GM12878 (cell line): Measurements from ENCODE around the gene TOLLIP. TPM values are rescaled to one million over a fixed set of nuclear protein-coding genes. Genes with fewer than 3 reads are reported as not detected.

Experiments
- ATAC-seq: fragments of 200-7000 bp; cut with Tn5 transposase; 3 replicates; pipeline ENCODE4 v1.9.1; 2020; ENCODE audit warnings: mild to moderate bottlenecking, moderate library complexity
- BruUV-seq: library from RNA; stranded (reverse); fragments of 400-500 nt; replicated peaks from 2 replicates; lab custom pipeline; 2021; lab: Mats Ljungman, UMichigan
- CTCF ChIA-PET: fragments of 300-600 bp; sonication (Branson Sonifier 250); formaldehyde crosslinking; extraction: SDS; loops from one replicate; lab custom pipeline; 2021; ENCODE audit warnings: inconsistent platforms; lab: Yijun Ruan, JAX
- POLR2A ChIA-PET: fragments of 350-600 bp; formaldehyde crosslinking; extraction: SDS; loops from one replicate; lab custom pipeline; 2021; ENCODE audit warnings: inconsistent platforms; lab: Charles Lee
- RAD21 ChIA-PET: fragments of 300-600 bp; sonication (Branson Sonifier 250); formaldehyde crosslinking; loops from one replicate; lab custom pipeline; 2023; ENCODE audit warnings: antibody characterized with exemption; ENCODE audit not compliant: unreplicated experiment; lab: Charles Lee
- SMC1A ChIA-PET: fragments of 300-600 bp; sonication (Branson Sonifier 250); formaldehyde crosslinking; loops from one replicate; lab custom pipeline; 2023; ENCODE audit not compliant: unreplicated experiment, uncharacterized antibody; lab: Charles Lee
- DNase-seq: peaks from one replicate; pipeline ENCODE4 v3.0.0-alpha.2; 2011; ENCODE audit warnings: low read depth, low spot score
- FAIRE-seq: peaks from 3 replicates; lab custom pipeline; 2011; peaks lifted over from hg19 to GRCh38; lab: Jason Lieb, UNC
- H2AFZ ChIP-seq: 2 replicates; pipeline ENCODE4 v1.6.0; 2011; ENCODE audit warnings: low read depth, low read length, control low read depth; ENCODE audit not compliant: control insufficient read depth
- H3K27ac ChIP-seq: 2 replicates; pipeline ENCODE4 v1.5.1; 2011; ENCODE audit warnings: control low read depth; ENCODE audit not compliant: control insufficient read depth, insufficient read depth
- H3K27me3 ChIP-seq, 2 experiments: replicated peaks in 1 of 2; 2 replicates each; pipeline versions ENCODE4 v1.6.0 to v1.6.1; 2011; ENCODE audit warnings: low read length in 1 of 2; ENCODE audit not compliant: control insufficient read depth in 2 of 2, insufficient read depth in 2 of 2
- H3K36me3 ChIP-seq, 2 experiments: 2 replicates each; pipeline ENCODE4 v1.5.1; 2011; ENCODE audit warnings: low read length in 1 of 2; ENCODE audit not compliant: control insufficient read depth in 2 of 2, insufficient read depth in 2 of 2
- H3K4me1 ChIP-seq: 2 replicates; pipeline ENCODE4 v1.6.1; 2011; ENCODE audit warnings: mild to moderate bottlenecking, low read length, moderate library complexity, mixed read lengths; ENCODE audit not compliant: control insufficient read depth, insufficient read depth
- H3K4me2 ChIP-seq: 2 replicates; pipeline ENCODE4 v1.6.0; 2011; ENCODE audit warnings: control low read depth; ENCODE audit not compliant: control insufficient read depth, insufficient read depth
- H3K4me3 ChIP-seq: fragments of 200-600 bp; sonication (generic); 2 replicates; pipeline ENCODE4 v1.5.1; 2016
- H3K79me2 ChIP-seq: 2 replicates; pipeline ENCODE4 v1.6.0; 2011; ENCODE audit warnings: low read length; ENCODE audit not compliant: control insufficient read depth, insufficient read depth
- H3K9ac ChIP-seq: 2 replicates; pipeline ENCODE4 v1.8.0; 2011; ENCODE audit warnings: low read length, control low read depth, mixed read lengths; ENCODE audit not compliant: control insufficient read depth, insufficient read depth
- H3K9me3 ChIP-seq: replicated peaks from 3 replicates; pipeline ENCODE4 v1.5.1; 2011; ENCODE audit warnings: mild to moderate bottlenecking, low read length; ENCODE audit not compliant: control insufficient read depth, insufficient read depth
- H4K20me1 ChIP-seq: 2 replicates; pipeline ENCODE4 v1.6.0; 2011; ENCODE audit not compliant: control insufficient read depth, insufficient read depth
- BACH1 ChIP-seq: fragments of 450-650 bp; IDR thresholded peaks from 2 replicates; pipeline ENCODE4 v1.6.1; 2017; ENCODE audit warnings: mild to moderate bottlenecking, borderline replicate concordance
- CBX3 ChIP-seq: fragments of 200-600 bp; sonication (generic); IDR thresholded peaks from 2 replicates; pipeline ENCODE4 v1.6.1; 2016; ENCODE audit warnings: low read depth, borderline replicate concordance
- CBX5 ChIP-seq: sonication (generic); IDR thresholded peaks from 2 replicates; pipeline ENCODE4 v1.6.1; 2016; ENCODE audit warnings: low read depth, moderate library complexity, mild to moderate bottlenecking, inconsistent platforms
- CHD2 ChIP-seq: IDR thresholded peaks from 2 replicates; pipeline ENCODE4 v1.6.1; 2011; ENCODE audit warnings: low read depth, low read length, improper control_type of control experiment, borderline replicate concordance
- CHD4 ChIP-seq: fragments of 200-600 bp; sonication (generic); IDR thresholded peaks from 2 replicates; pipeline ENCODE4 v1.6.1; 2016; ENCODE audit warnings: mild to moderate bottlenecking
- E2F8 ChIP-seq: fragments of 450-650 bp; IDR thresholded peaks from 2 replicates; pipeline ENCODE4 v1.6.1; 2018; ENCODE audit warnings: mild to moderate bottlenecking, low read depth, moderate library complexity; ENCODE audit not compliant: partially characterized antibody
- MAX ChIP-seq: IDR thresholded peaks from 2 replicates; pipeline ENCODE4 v1.6.1; 2012; ENCODE audit warnings: low read depth, low read length, improper control_type of control experiment
- NFIC ChIP-seq: IDR thresholded peaks from 2 replicates; pipeline ENCODE4 v1.6.1; 2012; ENCODE audit warnings: low read depth, mild to moderate bottlenecking, inconsistent platforms, low read length, moderate library complexity
- NFYB ChIP-seq: IDR thresholded peaks from 2 replicates; pipeline ENCODE4 v1.6.1; 2011; ENCODE audit warnings: low read depth, mild to moderate bottlenecking, low read length, improper control_type of control experiment, moderate library complexity; ENCODE audit not compliant: insufficient read depth
- RAD51 ChIP-seq: fragments of 450-650 bp; IDR thresholded peaks from 2 replicates; pipeline ENCODE4 v1.6.1; 2016; ENCODE audit warnings: moderate library complexity, mild to moderate bottlenecking, inconsistent platforms
- ZNF207 ChIP-seq: fragments of 450-650 bp; IDR thresholded peaks from 2 replicates; pipeline ENCODE4 v1.6.1; 2014; ENCODE audit warnings: antibody characterized with exemption, mild to moderate bottlenecking, borderline replicate concordance
- ZNF592 ChIP-seq: fragments of 450-650 bp; IDR thresholded peaks from 2 replicates; pipeline ENCODE4 v1.6.1; 2017; ENCODE audit warnings: mild to moderate bottlenecking, moderate library complexity
- WGBS: methylation state at CpG from one replicate; pipeline ENCODE4 v1.1.6; 2016; ENCODE audit warnings: low lambda C conversion rate; ENCODE audit not compliant: insufficient replicate concordance, insufficient coverage; ENCODE audit errors: missing lambda C conversion rate; 5-methylcytosine and 5-hydroxymethylcytosine counted together
- in situ Hi-C: fragments of 300-500 bp; cut with MboI; formaldehyde crosslinking; loops from 9 replicates; pipeline ENCODE4 v1.14.3; 2018; ENCODE audit warnings: mixed read lengths
- intact Hi-C: fragments of 100-400 bp; cut with micrococcal nuclease; formaldehyde crosslinking; loops from one replicate; pipeline ENCODE4 v1.14.2; 2022; ENCODE audit not compliant: unreplicated experiment
- polyA plus RNA-seq, 11 experiments: library from polyadenylated mRNA; depleted of rRNA in 4 of 11; unstranded in 6 of 11; stranded (reverse) in 5 of 11; fragments of >200 nt; fragmentation: Nextera tagmentation in 4 of 11; fragmentation: Illumina TruSeq in 1 of 11; extraction: Ambion mirVana in 4 of 11; extraction: Trizol in 1 of 11; gene quantifications; 1 replicate in 1 of 11; 2 replicates in 10 of 11; pipeline versions ENCODE4 v1.2.1 to v1.2.3, GENCODE V29; 2011 to 2016; ENCODE audit warnings: inconsistent platforms in 2 of 11, missing spikeins in 2 of 11, low read depth in 1 of 11
- total RNA-seq, 4 experiments: library from RNA; depleted of rRNA in 3 of 4; stranded (reverse); fragments of >200 nt in 3 of 4; fragmentation: Illumina TruSeq in 1 of 4; extraction: Trizol in 1 of 4; gene quantifications; 2 replicates each; pipeline versions ENCODE4 v1.2.1 to v1.2.3, GENCODE V29; 2013 to 2021

The TOLLIP gene
- total and polyA plus RNA-seq, 10 of the 15 experiments (the other 5 are each of a cell fraction or from before 2014, with no cell fraction given) = 0.47 to 39.5 (median 21.6) TPM

DNA sequence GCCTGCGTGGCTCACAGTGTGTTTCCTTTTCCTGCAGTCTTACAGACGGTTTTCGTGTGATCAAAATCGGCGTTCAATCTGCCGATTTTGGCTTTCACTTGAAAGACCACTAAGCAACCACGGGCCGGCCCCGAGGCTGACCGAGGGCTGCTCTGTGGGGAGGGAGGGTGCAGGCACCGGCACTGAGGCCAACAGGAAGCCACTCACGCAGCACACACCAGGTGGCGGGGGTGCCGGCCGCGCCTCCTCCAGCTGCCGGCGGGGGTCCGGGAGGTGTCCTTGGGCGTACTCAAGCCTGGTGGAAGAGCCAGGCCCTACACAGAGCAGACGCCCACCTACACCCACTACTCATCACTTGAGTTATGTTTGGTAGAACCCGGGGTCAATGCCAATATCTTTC lies 14.3 kb downstream of the TOLLIP start:
- Histone ChIP-seq H3K4me2 (no peak overlapping the region), H4K20me1 (no peaks in the 10 kb centered on the region), H3K4me3 (no peak overlapping the region), H3K79me2 (no peaks in the 10 kb centered on the region), H3K27me3 (no peaks in the 10 kb centered on the region), H3K36me3 (peaks cover 8 to 11% of the 10 kb centered on the region in 2 experiments; a peak in 3 of 4 replicates), H3K27ac (no peak overlapping the region), H3K9ac (no peak overlapping the region), H2AFZ (no peak overlapping the region), H3K9me3 (no peaks in the 10 kb centered on the region; the same call in 2 of the 3 replicates), H3K4me1 (no peaks in the 10 kb centered on the region)
- intact Hi-C loops = no loop called here
- WGBS = 94% methylated on average over 22 of the region's 22 CpGs
- ChIA-PET POLR2A (no interaction called here), CTCF (interaction anchor here (0.6 kb wide), 1 partner anchor 90 kb away, joined by 4 read pairs; no protein-coding TSS in a partner anchor), SMC1A (no interaction called here), RAD21 (no interaction called here)
- in situ Hi-C loops = no loop called here
- FAIRE-seq (no peak), ATAC-seq (no peak), DNase-seq (no peak)
- no TSS peak for BruUV-seq
- TF ChIP-seq CBX5 = no peak
- no peak for TF ChIP-seq CHD4
- TF ChIP-seq NFYB = no peak
- no peak for TF ChIP-seq CBX3
- TF ChIP-seq RAD51 = no peak
- TF ChIP-seq ZNF592 = no peak
- no peak for TF ChIP-seq MAX
- no peak for TF ChIP-seq E2F8
- TF ChIP-seq BACH1 = no peak
- no peak for TF ChIP-seq NFIC
- no peak for TF ChIP-seq ZNF207
- no peak for TF ChIP-seq CHD2
